ENCODE results near the gene ZNF511. TPM values are rescaled to one million over a fixed set of nuclear protein-coding genes. Genes with fewer than 3 reads are reported as not detected.

The ZNF511 gene
- total RNA-seq, 2 experiments from 2014 or later, result 73.4 to 77.3 TPM

DNA sequence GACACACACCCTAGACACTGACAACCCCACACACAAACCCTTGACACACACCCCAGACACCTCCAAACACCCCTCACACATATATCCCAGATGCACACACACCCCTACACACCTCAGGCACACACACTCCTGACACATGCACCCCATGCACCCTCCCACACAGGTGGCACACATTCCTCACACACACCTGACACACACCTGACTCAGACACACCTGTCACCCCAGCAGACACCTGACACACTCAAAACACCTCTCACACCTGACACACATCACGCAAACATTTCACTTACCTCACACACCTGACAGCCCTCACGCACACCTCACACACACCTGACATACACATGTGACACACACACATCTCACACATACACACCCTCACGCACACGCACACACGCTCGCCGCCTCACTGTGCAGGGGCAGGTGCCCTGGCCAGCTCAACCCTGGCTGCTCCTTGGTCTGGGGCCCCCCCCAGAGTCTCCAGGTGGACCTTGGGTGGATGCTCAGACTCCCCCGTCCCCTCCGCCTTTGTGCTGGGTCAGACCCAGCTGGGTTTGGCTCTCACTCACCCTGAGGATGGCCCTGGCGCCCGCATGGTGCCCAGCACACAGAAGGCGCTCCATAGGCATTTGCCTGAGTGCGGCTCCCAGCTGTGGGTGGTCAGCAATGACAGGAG lies 31.1 kb downstream of the ZNF511 start:
- H3K27me3 Mint-ChIP-seq, result peaks cover 21% of the 10 kb centered on the region
- no peaks in the 10 kb centered on the region for H3K36me3 Mint-ChIP-seq
- no peak overlapping the region for H3K27ac Mint-ChIP-seq
- DNase-seq, result no peak
- H3K9me3 Mint-ChIP-seq, result no peaks in the 10 kb centered on the region
- H3K4me1 Mint-ChIP-seq, result peaks cover under 1% of the 10 kb centered on the region
- H3K4me3 Mint-ChIP-seq, result no peak overlapping the region

DNA sequence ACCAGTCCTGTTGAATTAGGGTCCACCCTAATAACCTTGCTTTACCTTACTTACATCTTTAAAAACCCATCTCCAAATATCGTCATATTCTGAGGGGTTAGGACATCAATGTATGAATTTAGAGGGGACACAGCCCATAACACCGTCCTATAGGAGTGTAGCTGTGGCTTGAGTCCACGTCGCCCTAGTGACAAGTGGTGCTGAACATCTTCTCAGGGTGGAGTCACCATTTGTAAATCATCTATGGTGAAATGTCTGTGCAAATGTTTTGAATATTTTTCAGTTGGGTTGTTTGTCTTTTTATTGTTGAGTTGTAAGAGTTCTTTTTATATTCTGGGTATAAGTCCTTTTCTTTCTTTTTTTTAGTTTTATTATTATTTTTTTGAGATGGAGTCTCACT lies 33.3 kb downstream of the ZNF511 start:
- peaks cover 40% of the 10 kb centered on the region for H3K27me3 Mint-ChIP-seq
- H3K4me1 Mint-ChIP-seq, result no peaks in the 10 kb centered on the region
- no peaks in the 10 kb centered on the region for H3K36me3 Mint-ChIP-seq
- no peaks in the 10 kb centered on the region for H3K9me3 Mint-ChIP-seq
- no peak for DNase-seq
- H3K27ac Mint-ChIP-seq, result no peak overlapping the region
- H3K4me3 Mint-ChIP-seq, result no peak overlapping the region

DNA sequence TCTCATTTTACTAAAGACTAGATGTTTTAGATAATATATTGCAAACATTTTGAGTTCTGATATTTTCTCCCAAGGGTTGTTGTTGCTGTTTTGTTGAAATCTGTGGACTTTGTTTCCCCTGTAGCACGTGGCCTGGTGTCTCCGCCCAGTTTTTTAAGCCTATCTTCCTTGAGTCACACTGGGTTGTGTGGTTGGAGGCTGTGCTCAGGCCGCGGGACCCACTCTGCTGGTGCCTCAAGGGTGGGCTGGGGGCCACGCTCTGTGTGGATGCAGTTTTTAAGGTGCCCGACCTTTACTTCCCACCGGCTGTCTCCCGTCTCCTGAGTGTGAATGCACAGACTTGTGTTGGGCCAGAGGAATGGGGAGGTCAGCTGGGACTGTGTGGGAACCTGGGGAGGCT lies 34.2 kb downstream of the ZNF511 start:
- H3K27ac Mint-ChIP-seq, result no peak overlapping the region
- H3K4me3 Mint-ChIP-seq, result no peak overlapping the region
- H3K4me1 Mint-ChIP-seq, result no peaks in the 10 kb centered on the region
- no peaks in the 10 kb centered on the region for H3K36me3 Mint-ChIP-seq
- no peaks in the 10 kb centered on the region for H3K9me3 Mint-ChIP-seq
- peaks cover 41% of the 10 kb centered on the region for H3K27me3 Mint-ChIP-seq
- DNase-seq, result no peak

DNA sequence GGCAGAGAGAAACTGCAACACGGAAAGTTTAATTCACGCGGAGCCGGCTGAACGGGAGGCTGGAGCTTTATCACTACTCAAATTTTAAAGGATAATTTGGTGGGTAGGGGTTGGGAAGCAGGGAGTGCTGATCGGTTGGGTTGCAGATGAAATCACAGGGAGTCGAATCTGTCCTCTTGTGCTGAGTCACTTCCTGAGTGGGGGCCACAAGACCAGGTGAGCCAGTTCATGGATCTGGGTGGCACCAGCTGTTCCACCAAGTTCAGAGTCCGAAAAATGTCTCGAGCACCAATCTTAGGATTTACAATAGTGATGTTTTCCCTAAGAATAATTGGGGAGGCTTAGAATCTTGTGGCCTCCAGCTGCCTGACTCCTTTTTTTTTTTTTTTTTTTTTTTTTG lies 34.8 kb downstream of the ZNF511 start:
- no peak overlapping the region for H3K27ac Mint-ChIP-seq
- no peaks in the 10 kb centered on the region for H3K9me3 Mint-ChIP-seq
- H3K4me3 Mint-ChIP-seq, result no peak overlapping the region
- DNase-seq, result no peak
- H3K36me3 Mint-ChIP-seq, result no peaks in the 10 kb centered on the region
- H3K27me3 Mint-ChIP-seq, result peaks cover 41% of the 10 kb centered on the region
- no peaks in the 10 kb centered on the region for H3K4me1 Mint-ChIP-seq

DNA sequence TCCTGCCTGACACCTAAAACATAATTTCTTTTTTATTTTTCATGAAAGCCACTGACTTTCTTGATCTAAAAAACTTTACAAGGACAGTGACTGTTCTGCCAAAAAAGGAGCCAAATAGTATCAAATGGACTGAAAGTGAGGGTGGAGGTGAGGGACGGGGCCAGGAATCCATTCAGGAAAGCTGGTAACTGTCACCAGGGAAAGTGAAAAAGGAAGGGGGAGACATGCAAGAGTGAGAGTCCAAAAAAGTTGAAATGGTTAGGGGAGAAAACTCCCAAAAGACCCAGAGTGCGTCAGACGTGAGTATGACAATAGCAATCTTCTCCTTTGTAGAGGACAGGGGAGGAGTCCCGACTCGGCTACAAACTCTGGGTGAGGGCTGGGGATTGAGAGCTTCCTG lies 35.5 kb downstream of the ZNF511 start:
- Mint-ChIP-seq H3K36me3 (no peaks in the 10 kb centered on the region), H3K4me1 (no peaks in the 10 kb centered on the region), H3K9me3 (no peaks in the 10 kb centered on the region), H3K27me3 (peaks cover 44% of the 10 kb centered on the region), H3K27ac (no peak overlapping the region), H3K4me3 (no peak overlapping the region)
- no peak for DNase-seq

DNA sequence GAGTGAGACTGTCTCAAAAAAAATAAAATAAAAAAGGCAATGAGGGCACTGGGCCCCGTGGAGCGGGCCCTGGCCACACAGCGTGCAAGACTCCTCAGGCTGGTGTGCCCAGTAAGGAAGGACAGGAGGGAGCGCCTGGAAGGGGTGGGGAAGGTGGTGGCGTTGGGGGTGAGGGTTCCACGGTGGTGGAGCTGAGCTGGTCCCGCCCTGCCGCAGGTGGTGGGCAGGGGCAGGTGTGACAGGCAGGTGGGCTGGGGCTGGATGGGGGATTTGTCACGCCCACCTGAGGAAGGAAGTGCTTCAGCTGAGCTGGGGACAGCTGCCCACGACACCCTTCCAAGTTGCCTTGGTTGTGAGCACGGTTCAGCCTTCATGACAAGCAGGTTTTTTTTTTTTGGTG lies 37.7 kb downstream of the ZNF511 start:
- H3K27ac Mint-ChIP-seq, result no peak overlapping the region
- H3K4me3 Mint-ChIP-seq, result no peak overlapping the region
- no peak for DNase-seq
- no peaks in the 10 kb centered on the region for H3K36me3 Mint-ChIP-seq
- H3K9me3 Mint-ChIP-seq, result no peaks in the 10 kb centered on the region
- H3K27me3 Mint-ChIP-seq, result peaks cover 44% of the 10 kb centered on the region
- no peaks in the 10 kb centered on the region for H3K4me1 Mint-ChIP-seq

DNA sequence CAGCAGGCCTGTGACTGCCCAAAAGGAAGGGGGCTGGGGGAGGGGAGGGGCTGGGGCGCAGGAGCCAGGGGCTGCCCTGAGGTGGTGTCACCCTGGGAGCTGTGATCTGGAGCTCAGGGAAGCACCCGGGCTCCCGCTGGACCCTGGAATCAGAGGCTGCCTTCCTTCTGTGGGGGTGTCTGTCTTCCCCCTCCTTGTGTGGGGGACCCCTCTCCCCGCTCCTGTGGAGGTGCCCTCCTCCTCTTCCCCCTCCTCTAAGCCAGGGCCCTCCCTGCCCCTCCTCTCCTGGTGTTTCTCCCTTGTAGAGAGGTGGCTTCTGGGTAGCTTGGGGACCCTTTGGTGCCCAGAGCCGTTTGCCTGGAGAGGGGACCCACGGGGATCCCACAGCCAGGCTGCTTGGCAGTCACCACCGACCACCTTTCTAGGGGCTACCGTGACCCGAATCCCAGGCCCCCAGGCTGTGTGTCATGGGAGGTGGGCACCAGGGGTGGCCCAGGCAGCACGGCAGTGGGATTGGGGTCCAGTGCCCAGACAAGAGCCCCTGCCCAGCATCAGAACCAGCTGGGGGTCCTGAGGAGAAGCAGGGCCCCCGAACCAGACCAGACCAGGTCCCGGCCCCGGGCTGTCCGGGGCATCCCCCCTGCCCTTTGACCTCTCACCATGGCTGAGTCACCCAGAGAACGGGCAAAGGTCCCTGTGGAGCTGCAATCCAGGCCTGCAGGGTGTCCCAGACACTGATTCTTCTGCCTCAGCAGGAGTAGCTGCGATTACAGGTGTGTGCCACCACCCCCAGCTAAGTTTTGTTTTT lies 39.2 kb downstream of the ZNF511 start:
- H3K27me3 Mint-ChIP-seq, result peaks cover 41% of the 10 kb centered on the region
- no peaks in the 10 kb centered on the region for H3K36me3 Mint-ChIP-seq
- H3K9me3 Mint-ChIP-seq, result no peaks in the 10 kb centered on the region
- no peaks in the 10 kb centered on the region for H3K4me1 Mint-ChIP-seq
- no peak for DNase-seq
- no peak overlapping the region for H3K27ac Mint-ChIP-seq
- no peak overlapping the region for H3K4me3 Mint-ChIP-seq

DNA sequence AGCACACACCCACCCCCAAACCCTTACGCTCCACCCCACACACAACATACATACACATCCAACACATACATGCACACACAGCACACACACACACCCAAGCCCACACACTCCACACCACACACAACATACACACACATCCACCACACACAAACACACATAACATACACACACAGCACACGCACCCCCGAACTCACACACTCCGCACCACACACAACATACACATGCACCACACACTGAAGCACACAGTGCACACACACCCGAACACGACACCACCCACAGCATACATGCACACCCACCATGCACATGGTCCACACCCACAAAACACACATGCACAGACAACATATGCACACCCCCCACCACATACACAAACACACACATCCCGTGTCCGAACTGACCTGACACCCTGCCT lies 40.5 kb downstream of the ZNF511 start:
- Mint-ChIP-seq H3K4me3 (no peak overlapping the region), H3K27me3 (peaks cover 33% of the 10 kb centered on the region), H3K36me3 (no peaks in the 10 kb centered on the region), H3K27ac (no peak overlapping the region), H3K9me3 (no peaks in the 10 kb centered on the region), H3K4me1 (no peaks in the 10 kb centered on the region)
- DNase-seq, result no peak

DNA sequence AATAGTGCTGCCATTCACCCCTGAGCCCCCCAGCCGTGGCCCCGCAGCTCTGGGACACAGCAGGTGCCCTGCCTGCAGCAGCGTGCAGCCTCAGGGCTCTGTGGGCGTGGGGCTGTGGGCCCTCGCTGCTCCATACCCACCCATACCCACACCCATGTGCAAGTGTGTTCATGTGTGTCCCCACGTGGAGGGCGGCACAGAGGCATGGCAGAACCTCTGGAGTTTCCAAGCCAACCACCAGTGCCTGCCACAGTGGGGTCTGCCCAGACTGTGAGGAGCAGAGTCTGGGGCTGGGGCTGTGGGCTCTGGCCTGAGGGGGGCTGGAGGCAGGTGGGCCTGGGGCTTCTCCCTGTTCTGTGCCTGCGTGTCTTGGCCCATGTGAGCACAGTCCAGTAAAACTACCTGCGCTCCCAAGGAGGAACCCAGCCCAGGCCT lies 40.9 kb downstream of the ZNF511 start:
- H3K9me3 Mint-ChIP-seq, result no peaks in the 10 kb centered on the region
- DNase-seq, result no peak

DNA sequence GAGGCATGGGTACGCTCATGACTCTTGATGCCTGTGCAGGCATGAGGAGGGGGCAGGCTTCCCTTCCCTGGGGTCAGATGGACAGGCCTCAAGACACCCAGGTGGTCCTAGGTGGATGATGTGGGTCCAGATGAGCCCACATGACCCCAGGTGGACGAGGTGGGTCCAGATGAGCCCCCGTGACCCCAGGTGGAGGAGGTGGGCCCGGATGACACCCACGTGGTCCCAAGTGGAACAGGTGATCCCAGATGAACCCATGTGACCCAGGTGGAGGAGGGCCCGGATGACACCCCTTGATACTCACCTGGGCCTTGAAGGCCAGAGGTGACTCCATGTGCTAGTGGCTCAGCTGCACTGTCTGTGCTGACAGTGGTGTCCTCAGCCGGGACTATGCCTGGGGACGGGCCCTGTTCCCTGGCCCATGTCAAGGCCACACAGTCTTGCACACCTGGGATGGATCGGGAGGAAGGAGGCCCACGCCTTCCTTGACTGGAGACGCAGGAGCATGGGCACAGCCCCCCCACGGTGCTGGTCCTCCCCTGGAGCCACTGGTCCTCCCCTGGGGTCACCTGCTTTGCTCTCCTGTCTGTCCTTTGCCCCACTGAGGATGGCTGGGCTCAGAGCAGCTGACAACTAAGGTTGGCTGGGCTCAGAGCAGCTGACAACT lies 41.7 kb downstream of the ZNF511 start:
- Mint-ChIP-seq H3K9me3 (no peaks in the 10 kb centered on the region), H3K36me3 (no peaks in the 10 kb centered on the region), H3K4me1 (no peaks in the 10 kb centered on the region), H3K4me3 (no peak overlapping the region), H3K27ac (no peak overlapping the region), H3K27me3 (peaks cover 21% of the 10 kb centered on the region)
- no peak for DNase-seq

More for the DNA sequence above, 40.9 kb downstream of the ZNF511 start:
- Mint-ChIP-seq H3K4me1 (no peaks in the 10 kb centered on the region), H3K27ac (no peak overlapping the region), H3K4me3 (no peak overlapping the region), H3K36me3 (no peaks in the 10 kb centered on the region), H3K27me3 (peaks cover 29% of the 10 kb centered on the region)

DNA sequence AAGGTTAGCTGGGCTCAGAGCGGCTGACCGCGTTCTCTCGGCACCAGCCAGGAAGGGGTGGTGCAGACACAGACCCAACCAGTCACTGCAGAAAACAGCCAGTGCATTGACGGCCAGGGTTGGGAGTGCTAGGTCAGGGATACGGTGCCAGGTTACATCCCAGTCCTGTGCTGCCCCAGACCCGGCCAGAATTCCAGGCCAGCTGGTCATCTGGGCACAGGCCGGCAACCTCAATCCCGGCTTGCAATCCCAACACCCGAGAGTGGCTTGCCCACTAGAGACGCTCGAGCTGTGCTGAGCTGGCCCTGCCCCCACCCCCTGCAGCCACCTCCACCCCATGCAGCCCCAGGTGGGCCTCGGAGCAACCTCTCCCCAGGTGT lies 42.2 kb downstream of the ZNF511 start:
- no peaks in the 10 kb centered on the region for H3K9me3 Mint-ChIP-seq
- no peaks in the 10 kb centered on the region for H3K4me1 Mint-ChIP-seq
- H3K27ac Mint-ChIP-seq, result no peak overlapping the region
- H3K36me3 Mint-ChIP-seq, result peaks cover under 1% of the 10 kb centered on the region
- no peak overlapping the region for H3K4me3 Mint-ChIP-seq
- H3K27me3 Mint-ChIP-seq, result peaks cover 16% of the 10 kb centered on the region
- no peak for DNase-seq

DNA sequence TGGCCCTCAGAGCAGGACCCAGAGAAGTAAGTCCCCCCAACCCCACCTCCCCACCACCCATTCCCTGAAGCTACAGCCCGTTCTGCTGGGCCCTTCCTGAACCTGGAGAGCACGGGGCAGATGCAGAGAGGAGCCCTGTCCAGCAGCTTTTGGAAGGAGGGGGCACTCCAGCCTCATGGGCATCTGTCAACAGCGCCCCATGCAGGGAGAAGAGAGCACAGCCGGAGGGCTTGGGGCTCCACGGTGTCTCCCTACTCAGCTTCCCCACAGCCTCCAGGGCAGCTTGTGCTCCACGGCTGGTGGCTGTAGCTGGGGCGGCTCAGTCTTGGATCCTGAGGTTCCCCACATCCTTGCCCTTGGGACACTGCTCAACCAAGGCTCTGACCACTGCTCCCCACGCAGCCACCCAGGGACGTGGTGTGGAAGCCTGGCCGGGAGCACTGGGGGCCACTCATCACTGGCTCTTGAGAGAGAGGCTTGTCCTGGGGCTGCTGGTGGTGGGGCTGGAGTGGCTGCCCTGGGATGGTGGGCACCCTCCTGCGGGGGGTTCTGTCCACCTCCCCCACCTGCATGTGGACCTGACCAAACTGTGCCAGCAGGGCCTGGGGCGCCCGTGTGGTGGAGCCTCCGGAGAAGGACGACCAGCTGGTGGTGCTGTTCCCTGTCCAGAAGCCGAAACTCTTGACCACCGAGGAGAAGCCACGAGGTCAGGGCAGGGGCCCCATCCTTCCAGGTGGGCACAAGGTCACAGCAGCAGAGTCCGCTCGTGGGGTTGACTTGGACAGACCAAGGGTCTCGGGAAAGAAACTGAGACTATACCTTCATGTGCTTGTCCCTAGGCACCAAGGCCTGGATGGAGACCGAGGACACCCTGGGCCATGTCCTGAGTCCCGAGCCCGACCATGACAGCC lies 42.9 kb downstream of the ZNF511 start:
- H3K9me3 Mint-ChIP-seq, result no peaks in the 10 kb centered on the region

DNA sequence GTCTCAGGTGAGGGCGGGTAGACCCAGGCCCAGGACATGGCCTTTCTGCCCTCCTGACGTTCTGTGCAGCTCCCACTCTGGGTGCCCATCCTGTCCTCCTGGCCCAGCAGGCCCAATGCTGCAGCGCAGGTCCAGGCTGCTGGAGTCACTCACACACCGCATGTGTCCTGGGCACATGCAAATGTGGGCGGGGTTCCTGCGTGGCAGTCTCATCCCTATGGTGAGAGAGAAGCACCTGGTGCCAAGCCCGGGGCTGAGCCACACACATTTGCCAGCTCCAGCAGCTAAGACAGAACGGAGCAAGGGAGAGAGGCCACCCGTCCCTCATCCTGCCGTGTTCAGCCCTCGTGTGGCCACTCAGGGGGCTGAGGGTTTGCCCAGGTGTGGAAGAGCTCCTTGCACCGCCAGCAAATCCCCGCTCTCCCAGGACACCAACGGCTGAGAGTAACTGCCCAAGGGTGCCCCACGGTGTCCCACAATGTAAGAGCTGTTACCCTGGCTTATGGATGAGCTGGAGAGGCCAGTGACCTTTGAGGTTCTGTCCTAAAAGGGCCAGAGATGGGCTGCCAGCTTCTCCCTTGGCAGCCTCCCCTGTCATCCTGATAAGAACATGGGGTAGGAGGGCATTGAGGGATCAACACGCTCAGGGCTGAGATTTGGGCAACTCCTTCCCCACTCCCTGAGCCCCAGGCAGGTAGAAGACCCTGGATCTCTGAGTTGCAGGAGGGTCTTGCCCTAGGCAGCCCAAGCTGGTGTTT lies 44.7 kb downstream of the ZNF511 start:
- peaks cover 3% of the 10 kb centered on the region for H3K36me3 Mint-ChIP-seq
- no peak overlapping the region for H3K4me3 Mint-ChIP-seq
- no peak overlapping the region for H3K27ac Mint-ChIP-seq
- no peaks in the 10 kb centered on the region for H3K4me1 Mint-ChIP-seq
- no peaks in the 10 kb centered on the region for H3K9me3 Mint-ChIP-seq
- H3K27me3 Mint-ChIP-seq, result peaks cover 5% of the 10 kb centered on the region
- DNase-seq, result no peak

More for the DNA sequence above, 42.9 kb downstream of the ZNF511 start:
- peaks cover 3% of the 10 kb centered on the region for H3K36me3 Mint-ChIP-seq
- no peak for DNase-seq
- H3K4me1 Mint-ChIP-seq, result no peaks in the 10 kb centered on the region
- no peak overlapping the region for H3K27ac Mint-ChIP-seq
- no peak overlapping the region for H3K4me3 Mint-ChIP-seq
- peaks cover 9% of the 10 kb centered on the region for H3K27me3 Mint-ChIP-seq

DNA sequence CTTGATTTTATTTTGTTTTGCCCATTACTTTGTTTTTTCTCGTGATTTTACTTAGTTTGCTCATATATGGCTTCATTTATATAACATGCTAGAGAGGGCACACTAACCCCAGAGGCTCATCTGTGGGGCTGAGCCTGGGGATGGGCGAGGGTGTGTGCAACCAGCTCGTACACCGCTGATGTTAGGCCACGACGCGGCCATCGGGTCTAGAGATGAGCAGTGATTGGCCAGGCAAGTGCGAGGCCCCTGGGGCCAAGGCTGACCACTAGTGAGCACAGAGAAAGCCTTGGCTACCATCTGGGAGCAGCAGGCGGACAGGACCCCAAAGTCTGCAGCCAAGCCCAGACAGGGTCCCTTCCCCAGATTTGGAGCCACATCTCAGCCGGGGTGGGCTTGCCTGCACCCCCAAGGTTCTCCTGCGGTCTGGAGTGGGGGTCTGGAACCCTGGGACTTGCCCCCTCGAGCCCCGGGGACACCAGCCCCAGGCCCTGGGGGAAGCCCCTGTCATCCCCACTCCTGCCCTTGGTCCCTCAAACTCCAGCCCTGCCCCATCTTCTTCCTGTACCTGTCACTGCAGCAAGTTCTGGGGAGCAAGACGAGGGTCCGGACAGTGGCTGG lies 45.4 kb downstream of the ZNF511 start:
- DNase-seq, result no peak
- Mint-ChIP-seq H3K4me3 (no peak overlapping the region), H3K9me3 (no peaks in the 10 kb centered on the region), H3K36me3 (peaks cover 3% of the 10 kb centered on the region), H3K4me1 (no peaks in the 10 kb centered on the region), H3K27ac (no peak overlapping the region), H3K27me3 (peaks cover 3% of the 10 kb centered on the region)
